ENCODE measurements around the gene HOXD8. TPM values are rescaled to one million over a fixed set of nuclear protein-coding genes. Genes with fewer than 3 reads are reported as not detected.
A peak's percentile ranks its signal among the peaks of the same experiment; 100 is the strongest.

The HOXD8 gene
- 0.45 and 0.49 TPM in 2 replicates for total RNA-seq (ENCODE audit: low replicate concordance)

- peak within 1 kb of the TSS; percentile 9 for H3K4me3 ChIP-seq (ENCODE audit: low read depth, low read length)
- no peak for TF ChIP-seq CTCF (IDR thresholded peaks at IDR 0.05; ENCODE audit: insufficient read depth, low read length)
- DNase-seq (ENCODE audit: low read depth) = peak; percentile 26
Observed at GRCh38 chr2:176128982-176129796, at the start of gene HOXD8. Gene HOXD8 (plus strand): TSS chr2:176129705. CDS start chr2:176130367, 662 bp downstream.

GRCh38 chr2:176079831-176080539 is 49.5 kb upstream of the HOXD8 start:
- DNase-seq (ENCODE audit: low read depth) = peak; percentile 16
- H3K4me3 ChIP-seq (ENCODE audit: low read depth, low read length) = no peak overlapping the region
- TF ChIP-seq CTCF (IDR thresholded peaks at IDR 0.05; ENCODE audit: insufficient read depth, low read length) = peak; percentile 37

- DNase-seq (ENCODE audit: low read depth) = no peak
- no peak for TF ChIP-seq CTCF (IDR thresholded peaks at IDR 0.05; ENCODE audit: insufficient read depth, low read length)
- H3K4me3 ChIP-seq (ENCODE audit: low read depth, low read length) = no peak overlapping the region
Observed at GRCh38 chr2:176080540-176081375, 48.7 kb upstream of the HOXD8 start.

GRCh38 chr2:176081376-176081836 is 48.1 kb upstream of the HOXD8 start:
- DNase-seq (ENCODE audit: low read depth) = no peak
- no peak overlapping the region for H3K4me3 ChIP-seq (ENCODE audit: low read depth, low read length)
- TF ChIP-seq CTCF (IDR thresholded peaks at IDR 0.05; ENCODE audit: insufficient read depth, low read length) = no peak

- no peak for TF ChIP-seq CTCF (IDR thresholded peaks at IDR 0.05; ENCODE audit: insufficient read depth, low read length)
- no peak for DNase-seq (ENCODE audit: low read depth)
- no peak overlapping the region for H3K4me3 ChIP-seq (ENCODE audit: low read depth, low read length)
Observed at GRCh38 chr2:176081837-176082524, 47.5 kb upstream of the HOXD8 start.

- DNase-seq (ENCODE audit: low read depth) = no peak
- no peak overlapping the region for H3K4me3 ChIP-seq (ENCODE audit: low read depth, low read length)
- TF ChIP-seq CTCF (IDR thresholded peaks at IDR 0.05; ENCODE audit: insufficient read depth, low read length) = no peak
Observed at GRCh38 chr2:176082525-176082823, 47.0 kb upstream of the HOXD8 start.

Measured in fibroblast of the aortic adventitia (primary cell).